HEK293 (cell line): ENCODE measurements around the gene ASMTL.

Experiments
- CTCF ChIA-PET: fragments of 350-600 bp; formaldehyde crosslinking; extraction: SDS; loops from one replicate; lab custom pipeline; 2021; ENCODE audit warnings: antibody characterized with exemption; lab: Yijun Ruan, JAX
- POLR2A ChIA-PET: fragments of 300-600 bp; formaldehyde crosslinking; extraction: SDS; loops from one replicate; lab custom pipeline; 2020; ENCODE audit warnings: antibody characterized with exemption, inconsistent platforms; lab: Yijun Ruan, JAX
- H3K27ac ChIP-seq: fragments of 200-500 bp; sonication (Bioruptor generic); 2 replicates; pipeline ENCODE4 v1.5.1; 2014; ENCODE audit warnings: low read depth, low read length, control low read depth, inconsistent platforms; ENCODE audit errors: extremely low read depth
- H3K36me3 ChIP-seq, 2 experiments: fragments of 200-500 bp in 1 of 2; sonication (Bioruptor generic) in 1 of 2; 1 replicate in 1 of 2; 2 replicates in 1 of 2; pipeline ENCODE4 v1.5.1; 2014 to 2017; ENCODE audit warnings: inconsistent platforms in 2 of 2, low read length in 2 of 2; ENCODE audit not compliant: control insufficient read depth in 2 of 2, insufficient read depth in 1 of 2
- H3K4me1 ChIP-seq: fragments of 200-500 bp; sonication (Bioruptor generic); 2 replicates; pipeline ENCODE4 v1.5.1; 2014; ENCODE audit warnings: mild to moderate bottlenecking, low read length, inconsistent platforms; ENCODE audit not compliant: control insufficient read depth, insufficient read depth
- H3K4me3 ChIP-seq: 2 replicates; pipeline ENCODE4 v1.5.1; 2011; ENCODE audit warnings: low read depth, mild to moderate bottlenecking, control low read depth, low read length, moderate library complexity
- H3K9me3 ChIP-seq: fragments of 200-500 bp; sonication (Bioruptor generic); 2 replicates; pipeline ENCODE4 v1.5.1; 2014; ENCODE audit warnings: low read depth, low read length, inconsistent platforms; ENCODE audit not compliant: control insufficient read depth, insufficient read depth
- EGR2 ChIP-seq: fragments of 450-650 bp; formaldehyde crosslinking; IDR thresholded peaks from 2 replicates; pipeline ENCODE4 v1.5.1; 2016; ENCODE audit warnings: low read depth, missing biosample characterization, missing genetic modification characterization
- IKZF3 ChIP-seq: fragments of 450-650 bp; IDR thresholded peaks from 2 replicates; pipeline ENCODE4 v1.5.0; 2018; ENCODE audit warnings: missing biosample characterization, mild to moderate bottlenecking, missing genetic modification characterization, moderate library complexity
- MYNN ChIP-seq: fragments of 450-650 bp; formaldehyde crosslinking; IDR thresholded peaks from 2 replicates; pipeline ENCODE4 v1.5.1; 2016; ENCODE audit warnings: missing biosample characterization, missing genetic modification characterization, borderline replicate concordance
- OSR2 ChIP-seq: fragments of 450-650 bp; formaldehyde crosslinking; IDR thresholded peaks from 2 replicates; pipeline ENCODE4 v1.5.1; 2016; ENCODE audit warnings: missing biosample characterization, missing genetic modification characterization
- SALL2 ChIP-seq: fragments of 450-650 bp; formaldehyde crosslinking; IDR thresholded peaks from 2 replicates; pipeline ENCODE4 v1.5.0; 2017; ENCODE audit warnings: missing biosample characterization, mild to moderate bottlenecking, missing genetic modification characterization, borderline replicate concordance
- SP2 ChIP-seq: fragments of 450-650 bp; formaldehyde crosslinking; IDR thresholded peaks from 2 replicates; pipeline ENCODE4 v1.5.1; 2016; ENCODE audit warnings: missing biosample characterization, missing genetic modification characterization
- ZIC2 ChIP-seq: fragments of 450-650 bp; formaldehyde crosslinking; IDR thresholded peaks from 2 replicates; pipeline ENCODE4 v1.5.1; 2016; ENCODE audit warnings: missing biosample characterization, missing genetic modification characterization
- ZNF133 ChIP-seq: fragments of 450-650 bp; formaldehyde crosslinking; IDR thresholded peaks from 2 replicates; pipeline ENCODE4 v1.5.1; 2016; ENCODE audit warnings: missing biosample characterization, missing genetic modification characterization
- ZNF184 ChIP-seq: fragments of 450-650 bp; IDR thresholded peaks from 2 replicates; pipeline ENCODE4 v1.5.1; 2018; ENCODE audit warnings: missing biosample characterization, mild to moderate bottlenecking, missing genetic modification characterization
- ZNF302 ChIP-seq: fragments of 450-650 bp; formaldehyde crosslinking; IDR thresholded peaks from 2 replicates; pipeline ENCODE4 v1.5.1; 2016; ENCODE audit warnings: missing biosample characterization, missing genetic modification characterization, low read depth
- ZNF324 ChIP-seq: fragments of 450-650 bp; formaldehyde crosslinking; IDR thresholded peaks from 2 replicates; pipeline ENCODE4 v1.5.1; 2016; ENCODE audit warnings: missing biosample characterization, missing genetic modification characterization
- ZNF654 ChIP-seq: fragments of 450-650 bp; formaldehyde crosslinking; IDR thresholded peaks from 2 replicates; pipeline ENCODE4 v1.5.1; 2016; ENCODE audit warnings: low read depth, missing biosample characterization, missing genetic modification characterization
- ZNF768 ChIP-seq: fragments of 450-650 bp; formaldehyde crosslinking; IDR thresholded peaks from 2 replicates; pipeline ENCODE4 v1.5.1; 2018; ENCODE audit warnings: missing biosample characterization, mild to moderate bottlenecking, missing genetic modification characterization
- ZSCAN16 ChIP-seq: fragments of 450-650 bp; formaldehyde crosslinking; IDR thresholded peaks from 2 replicates; pipeline ENCODE4 v1.5.1; 2016; ENCODE audit warnings: missing biosample characterization, missing genetic modification characterization
- ZSCAN23 ChIP-seq: fragments of 450-650 bp; formaldehyde crosslinking; IDR thresholded peaks from 2 replicates; pipeline ENCODE4 v1.5.1; 2016; ENCODE audit warnings: missing biosample characterization, missing genetic modification characterization
- TF ChIP-seq, protein P1 (sequence below): fragments of 450-650 bp; formaldehyde crosslinking; IDR thresholded peaks from 2 replicates; pipeline ENCODE4 v1.5.1; 2016; ENCODE audit warnings: missing biosample characterization, missing genetic modification characterization, borderline replicate concordance
- TF ChIP-seq, protein P2 (sequence below): fragments of 450-650 bp; formaldehyde crosslinking; conservative IDR thresholded peaks from 2 replicates; pipeline ENCODE4 v1.5.1; 2016; ENCODE audit warnings: low read depth, missing biosample characterization, missing genetic modification characterization
- TF ChIP-seq, protein P3 (sequence below): fragments of 450-650 bp; formaldehyde crosslinking; IDR thresholded peaks from 2 replicates; pipeline ENCODE4 v1.5.1; 2016; ENCODE audit warnings: missing biosample characterization, missing genetic modification characterization
- TF ChIP-seq, protein P4 (sequence below): fragments of 450-650 bp; formaldehyde crosslinking; IDR thresholded peaks from 2 replicates; pipeline ENCODE4 v1.5.1; 2016; ENCODE audit warnings: missing biosample characterization, missing genetic modification characterization
- TF ChIP-seq, protein P5 (sequence below): fragments of 450-650 bp; formaldehyde crosslinking; IDR thresholded peaks from 2 replicates; pipeline ENCODE4 v1.5.1; 2017; ENCODE audit warnings: missing biosample characterization, missing genetic modification characterization

Gene ASMTL

DNA sequence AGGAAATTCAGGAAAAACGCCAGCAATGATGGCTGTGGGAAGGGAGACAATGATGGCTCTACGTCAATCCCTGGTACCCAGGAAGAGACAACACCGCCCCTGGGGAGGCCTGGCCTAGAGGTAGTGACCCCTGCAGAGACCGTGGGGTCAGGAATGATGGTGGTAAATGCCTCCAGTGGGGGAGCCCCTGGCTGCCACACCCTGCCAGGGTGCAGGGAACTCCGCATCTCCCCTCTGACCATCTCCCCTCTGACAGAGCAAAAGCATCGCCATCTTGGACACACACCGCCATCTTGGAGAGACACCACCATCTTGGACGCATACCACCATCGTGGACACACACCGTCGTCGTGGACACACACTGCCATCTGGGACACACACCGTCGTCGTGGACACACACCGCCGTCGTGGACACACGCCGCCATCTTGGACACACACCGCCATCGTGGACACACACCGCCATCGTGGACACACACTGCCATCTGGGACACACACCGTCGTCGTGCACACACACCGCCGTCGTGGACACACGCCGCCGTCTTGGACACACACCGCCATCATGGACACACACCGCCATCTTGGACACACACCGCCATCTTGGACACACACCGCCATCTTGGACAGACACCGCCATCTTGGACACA lies 9.9 kb downstream of the ASMTL start:
- CTCF ChIA-PET = no interaction called here

More for the DNA sequence above, 9.9 kb downstream of the ASMTL start:
- Histone ChIP-seq H3K4me3 (no peak overlapping the region), H3K4me1 (no peaks in the 10 kb centered on the region), H3K36me3 (peaks cover 4 to 22% of the 10 kb centered on the region in 2 experiments)
- POLR2A ChIA-PET = no interaction called here
- TF ChIP-seq, protein P1, sequence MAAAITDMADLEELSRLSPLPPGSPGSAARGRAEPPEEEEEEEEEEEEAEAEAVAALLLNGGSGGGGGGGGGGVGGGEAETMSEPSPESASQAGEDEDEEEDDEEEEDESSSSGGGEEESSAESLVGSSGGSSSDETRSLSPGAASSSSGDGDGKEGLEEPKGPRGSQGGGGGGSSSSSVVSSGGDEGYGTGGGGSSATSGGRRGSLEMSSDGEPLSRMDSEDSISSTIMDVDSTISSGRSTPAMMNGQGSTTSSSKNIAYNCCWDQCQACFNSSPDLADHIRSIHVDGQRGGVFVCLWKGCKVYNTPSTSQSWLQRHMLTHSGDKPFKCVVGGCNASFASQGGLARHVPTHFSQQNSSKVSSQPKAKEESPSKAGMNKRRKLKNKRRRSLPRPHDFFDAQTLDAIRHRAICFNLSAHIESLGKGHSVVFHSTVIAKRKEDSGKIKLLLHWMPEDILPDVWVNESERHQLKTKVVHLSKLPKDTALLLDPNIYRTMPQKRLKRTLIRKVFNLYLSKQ (tag by site-specific recombination) = no peak
- TF ChIP-seq ZSCAN16 (tag by site-specific recombination) = no peak
- TF ChIP-seq, protein P2, sequence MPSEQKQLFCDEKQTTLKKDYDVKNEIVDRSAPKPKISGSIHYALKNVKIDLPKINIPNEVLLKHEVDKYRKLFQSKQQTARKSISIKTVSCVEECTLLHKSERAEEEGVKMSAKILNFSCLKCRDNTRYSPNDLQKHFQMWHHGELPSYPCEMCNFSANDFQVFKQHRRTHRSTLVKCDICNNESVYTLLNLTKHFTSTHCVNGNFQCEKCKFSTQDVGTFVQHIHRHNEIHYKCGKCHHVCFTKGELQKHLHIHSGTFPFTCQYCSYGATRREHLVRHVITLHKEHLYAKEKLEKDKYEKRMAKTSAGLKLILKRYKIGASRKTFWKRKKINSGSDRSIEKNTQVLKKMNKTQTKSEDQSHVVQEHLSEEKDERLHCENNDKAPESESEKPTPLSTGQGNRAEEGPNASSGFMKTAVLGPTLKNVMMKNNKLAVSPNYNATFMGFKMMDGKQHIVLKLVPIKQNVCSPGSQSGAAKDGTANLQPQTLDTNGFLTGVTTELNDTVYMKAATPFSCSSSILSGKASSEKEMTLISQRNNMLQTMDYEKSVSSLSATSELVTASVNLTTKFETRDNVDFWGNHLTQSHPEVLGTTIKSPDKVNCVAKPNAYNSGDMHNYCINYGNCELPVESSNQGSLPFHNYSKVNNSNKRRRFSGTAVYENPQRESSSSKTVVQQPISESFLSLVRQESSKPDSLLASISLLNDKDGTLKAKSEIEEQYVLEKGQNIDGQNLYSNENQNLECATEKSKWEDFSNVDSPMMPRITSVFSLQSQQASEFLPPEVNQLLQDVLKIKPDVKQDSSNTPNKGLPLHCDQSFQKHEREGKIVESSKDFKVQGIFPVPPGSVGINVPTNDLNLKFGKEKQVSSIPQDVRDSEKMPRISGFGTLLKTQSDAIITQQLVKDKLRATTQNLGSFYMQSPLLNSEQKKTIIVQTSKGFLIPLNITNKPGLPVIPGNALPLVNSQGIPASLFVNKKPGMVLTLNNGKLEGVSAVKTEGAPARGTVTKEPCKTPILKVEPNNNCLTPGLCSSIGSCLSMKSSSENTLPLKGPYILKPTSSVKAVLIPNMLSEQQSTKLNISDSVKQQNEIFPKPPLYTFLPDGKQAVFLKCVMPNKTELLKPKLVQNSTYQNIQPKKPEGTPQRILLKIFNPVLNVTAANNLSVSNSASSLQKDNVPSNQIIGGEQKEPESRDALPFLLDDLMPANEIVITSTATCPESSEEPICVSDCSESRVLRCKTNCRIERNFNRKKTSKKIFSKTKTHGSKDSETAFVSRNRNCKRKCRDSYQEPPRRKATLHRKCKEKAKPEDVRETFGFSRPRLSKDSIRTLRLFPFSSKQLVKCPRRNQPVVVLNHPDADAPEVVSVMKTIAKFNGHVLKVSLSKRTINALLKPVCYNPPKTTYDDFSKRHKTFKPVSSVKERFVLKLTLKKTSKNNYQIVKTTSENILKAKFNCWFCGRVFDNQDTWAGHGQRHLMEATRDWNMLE (tag by site-specific recombination) = no peak
- no peak for TF ChIP-seq ZIC2 (tag by site-specific recombination)
- no peak for TF ChIP-seq MYNN
- TF ChIP-seq ZNF184 (tag by site-specific recombination) = no peak
- TF ChIP-seq, protein P3, sequence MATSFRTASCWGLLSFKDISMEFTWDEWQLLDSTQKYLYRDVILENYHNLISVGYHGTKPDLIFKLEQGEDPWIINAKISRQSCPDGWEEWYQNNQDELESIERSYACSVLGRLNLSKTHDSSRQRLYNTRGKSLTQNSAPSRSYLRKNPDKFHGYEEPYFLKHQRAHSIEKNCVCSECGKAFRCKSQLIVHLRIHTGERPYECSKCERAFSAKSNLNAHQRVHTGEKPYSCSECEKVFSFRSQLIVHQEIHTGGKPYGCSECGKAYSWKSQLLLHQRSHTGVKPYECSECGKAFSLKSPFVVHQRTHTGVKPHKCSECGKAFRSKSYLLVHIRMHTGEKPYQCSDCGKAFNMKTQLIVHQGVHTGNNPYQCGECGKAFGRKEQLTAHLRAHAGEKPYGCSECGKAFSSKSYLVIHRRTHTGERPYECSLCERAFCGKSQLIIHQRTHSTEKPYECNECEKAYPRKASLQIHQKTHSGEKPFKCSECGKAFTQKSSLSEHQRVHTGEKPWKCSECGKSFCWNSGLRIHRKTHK (tag by site-specific recombination) = no peak
- TF ChIP-seq ZSCAN23 = no peak
- no peak for TF ChIP-seq EGR2 (tag by site-specific recombination)
- no peak for TF ChIP-seq SP2
- TF ChIP-seq OSR2 = no peak
- TF ChIP-seq SALL2 (tag by site-specific recombination) = no peak
- TF ChIP-seq, protein P4, sequence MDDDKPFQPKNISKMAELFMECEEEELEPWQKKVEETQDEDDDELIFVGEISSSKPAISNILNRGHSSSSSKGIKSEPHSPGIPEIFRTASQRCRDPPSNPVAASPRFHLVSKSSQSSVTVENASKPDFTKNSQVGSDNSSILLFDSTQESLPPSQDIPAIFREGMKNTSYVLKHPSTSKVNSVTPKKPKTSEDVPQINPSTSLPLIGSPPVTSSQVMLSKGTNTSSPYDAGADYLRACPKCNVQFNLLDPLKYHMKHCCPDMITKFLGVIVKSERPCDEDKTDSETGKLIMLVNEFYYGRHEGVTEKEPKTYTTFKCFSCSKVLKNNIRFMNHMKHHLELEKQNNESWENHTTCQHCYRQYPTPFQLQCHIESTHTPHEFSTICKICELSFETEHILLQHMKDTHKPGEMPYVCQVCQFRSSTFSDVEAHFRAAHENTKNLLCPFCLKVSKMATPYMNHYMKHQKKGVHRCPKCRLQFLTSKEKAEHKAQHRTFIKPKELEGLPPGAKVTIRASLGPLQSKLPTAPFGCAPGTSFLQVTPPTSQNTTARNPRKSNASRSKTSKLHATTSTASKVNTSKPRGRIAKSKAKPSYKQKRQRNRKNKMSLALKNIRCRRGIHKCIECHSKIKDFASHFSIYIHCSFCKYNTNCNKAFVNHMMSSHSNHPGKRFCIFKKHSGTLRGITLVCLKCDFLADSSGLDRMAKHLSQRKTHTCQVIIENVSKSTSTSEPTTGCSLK (tag by site-specific recombination) = no peak
- TF ChIP-seq ZNF654 (tag by site-specific recombination) = no peak
- no peak for TF ChIP-seq ZNF302 (tag by site-specific recombination)
- TF ChIP-seq ZNF133 = no peak
- no peak for TF ChIP-seq IKZF3 (tag by site-specific recombination)
- TF ChIP-seq ZNF768 (tag by site-specific recombination) = no peak
- TF ChIP-seq, protein P5, sequence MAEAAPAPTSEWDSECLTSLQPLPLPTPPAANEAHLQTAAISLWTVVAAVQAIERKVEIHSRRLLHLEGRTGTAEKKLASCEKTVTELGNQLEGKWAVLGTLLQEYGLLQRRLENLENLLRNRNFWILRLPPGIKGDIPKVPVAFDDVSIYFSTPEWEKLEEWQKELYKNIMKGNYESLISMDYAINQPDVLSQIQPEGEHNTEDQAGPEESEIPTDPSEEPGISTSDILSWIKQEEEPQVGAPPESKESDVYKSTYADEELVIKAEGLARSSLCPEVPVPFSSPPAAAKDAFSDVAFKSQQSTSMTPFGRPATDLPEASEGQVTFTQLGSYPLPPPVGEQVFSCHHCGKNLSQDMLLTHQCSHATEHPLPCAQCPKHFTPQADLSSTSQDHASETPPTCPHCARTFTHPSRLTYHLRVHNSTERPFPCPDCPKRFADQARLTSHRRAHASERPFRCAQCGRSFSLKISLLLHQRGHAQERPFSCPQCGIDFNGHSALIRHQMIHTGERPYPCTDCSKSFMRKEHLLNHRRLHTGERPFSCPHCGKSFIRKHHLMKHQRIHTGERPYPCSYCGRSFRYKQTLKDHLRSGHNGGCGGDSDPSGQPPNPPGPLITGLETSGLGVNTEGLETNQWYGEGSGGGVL = no peak
- no peak for TF ChIP-seq ZNF324
- TF ChIP-seq, all 188 proteins: peak for 0
- H3K27ac ChIP-seq = no peak overlapping the region
- no peaks in the 10 kb centered on the region for H3K9me3 ChIP-seq
